Pons (tissue), 1 donor: ENCODE results near the gene LRRC74B.
"Not testable (repeated sequence)": the region's sequence is repeated elsewhere in the genome, so short reads cannot be mapped to it uniquely, and the experiment has no call there.

ENCODE experiments used
- DNase-seq: peaks from one replicate; pipeline ENCODE4 v3.0.0-alpha.2; 2016; ENCODE audit warnings: low spot score

The LRRC74B gene

DNA sequence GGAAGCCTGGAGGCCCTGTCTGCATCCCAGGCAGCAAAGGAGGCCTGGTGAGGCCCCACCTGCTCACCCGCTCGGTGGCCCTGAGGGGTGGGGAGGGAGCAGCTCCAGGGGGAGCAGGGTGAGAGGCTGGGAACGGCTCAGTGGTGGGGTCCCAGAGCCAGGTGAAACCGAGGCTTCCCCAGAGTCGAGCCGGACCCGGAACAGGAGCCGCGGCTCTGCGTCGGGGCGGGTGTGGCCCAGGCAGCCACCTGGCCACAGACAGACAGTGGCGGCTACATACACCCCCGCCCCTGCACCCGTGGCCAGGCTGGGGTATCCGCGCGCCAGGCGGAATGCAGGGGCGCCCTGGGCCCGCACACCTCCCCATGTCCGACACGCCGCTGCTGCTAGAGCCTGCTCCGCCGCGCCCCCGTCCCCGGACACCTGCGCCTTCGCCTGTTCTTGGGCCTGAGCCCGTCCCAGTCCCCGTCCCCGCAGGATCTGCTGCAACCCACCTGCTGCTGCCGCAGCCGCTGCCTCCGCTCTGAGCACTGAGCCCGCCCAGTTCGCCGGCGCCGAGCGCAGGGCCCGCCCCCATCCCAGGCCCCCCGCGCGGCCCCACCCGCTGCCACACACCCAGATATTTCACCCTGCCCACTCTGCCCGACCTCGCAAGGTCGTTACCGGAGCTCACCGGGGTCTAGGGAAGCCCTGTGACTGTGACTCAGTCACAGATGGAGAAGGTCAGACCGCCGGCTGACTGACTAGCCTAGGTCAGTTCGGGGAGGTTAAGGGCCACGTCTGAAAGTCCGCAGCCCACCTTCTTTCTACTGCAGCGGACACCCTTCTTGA, 13.5 kb upstream of the LRRC74B start, which contains the start of gene SLC7A4:
TSS of gene SLC7A4 (minus strand) at position 525 of the 831 bp plus-strand sequence. CDS start 749 bp downstream, outside the sequence.
- no peak for DNase-seq

DNA sequence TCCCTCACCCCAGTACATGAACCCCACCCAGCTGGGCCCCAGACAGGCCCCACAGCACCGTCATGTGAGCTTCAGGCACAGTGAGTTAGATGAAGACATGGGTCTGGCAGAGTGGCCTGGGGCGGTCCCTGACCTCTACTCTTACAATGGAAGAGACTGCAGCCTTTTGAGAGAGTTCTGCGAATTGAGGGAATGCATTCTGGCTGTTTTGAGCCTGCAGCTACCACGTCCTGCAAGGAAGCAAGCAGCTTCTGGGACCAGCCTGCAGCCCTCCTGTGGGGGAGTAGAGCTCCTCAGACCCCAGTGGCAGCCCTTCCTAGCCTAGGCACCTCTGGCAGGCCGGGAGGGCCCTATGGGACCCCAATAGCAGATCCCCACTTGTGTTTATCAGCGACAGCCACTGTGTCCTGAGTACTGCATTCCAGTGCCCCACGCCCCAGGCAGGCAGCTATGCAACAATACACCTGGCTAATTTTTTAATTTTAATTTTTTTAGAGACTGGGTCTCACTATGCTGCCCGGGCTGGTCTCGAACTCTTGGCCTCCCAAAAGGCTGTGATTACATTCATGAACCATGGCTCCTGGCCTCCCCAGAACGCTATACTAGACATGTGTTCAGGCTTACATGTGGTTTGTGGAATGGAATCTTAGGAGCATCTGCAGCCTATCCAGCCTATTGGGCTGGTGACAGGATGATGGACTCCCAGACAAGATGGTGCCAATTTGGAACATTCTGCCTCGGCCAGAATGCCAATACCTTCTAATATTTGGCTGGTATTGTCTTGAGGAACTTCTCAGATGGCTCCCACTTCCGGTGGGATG, 12.7 kb upstream of the LRRC74B start:
- no peak for DNase-seq

DNA sequence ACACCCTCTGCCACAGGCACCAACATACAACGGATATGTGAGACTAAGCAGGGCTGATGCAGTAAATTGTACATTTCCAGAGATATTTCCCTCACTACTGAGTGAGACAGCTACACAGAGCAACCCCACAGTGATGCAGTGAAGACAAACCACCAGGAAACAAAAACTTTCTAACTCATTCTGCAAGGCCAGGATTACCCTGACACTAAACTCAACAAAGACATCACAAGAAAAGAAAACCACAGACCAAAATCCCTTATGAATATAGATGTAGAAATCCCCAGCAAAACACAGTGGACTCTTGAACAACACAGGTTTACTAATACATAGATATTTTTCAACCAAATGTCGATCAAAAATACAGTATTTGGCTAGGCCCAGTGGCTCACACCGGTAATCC, 11.9 kb upstream of the LRRC74B start:
- no peak for DNase-seq

DNA sequence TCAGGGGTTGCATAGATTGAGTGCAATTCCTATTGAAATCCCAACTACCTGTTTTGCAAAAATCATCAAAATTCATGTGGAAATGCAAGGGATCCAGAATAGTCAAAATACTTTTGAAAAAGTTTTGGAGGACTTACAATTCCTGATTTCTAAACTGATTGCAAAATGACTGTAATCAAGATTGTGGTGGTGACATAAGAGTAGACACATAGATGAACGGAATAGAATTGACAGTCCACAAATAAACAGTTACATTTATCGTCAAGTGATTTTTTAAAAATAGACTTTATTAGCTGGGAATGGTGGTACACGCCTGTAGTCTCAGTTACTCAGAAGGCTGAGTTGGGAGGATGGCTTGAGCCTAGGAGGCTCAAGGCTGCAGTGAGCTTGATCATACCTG, 10.8 kb upstream of the LRRC74B start:
- no peak for DNase-seq

DNA sequence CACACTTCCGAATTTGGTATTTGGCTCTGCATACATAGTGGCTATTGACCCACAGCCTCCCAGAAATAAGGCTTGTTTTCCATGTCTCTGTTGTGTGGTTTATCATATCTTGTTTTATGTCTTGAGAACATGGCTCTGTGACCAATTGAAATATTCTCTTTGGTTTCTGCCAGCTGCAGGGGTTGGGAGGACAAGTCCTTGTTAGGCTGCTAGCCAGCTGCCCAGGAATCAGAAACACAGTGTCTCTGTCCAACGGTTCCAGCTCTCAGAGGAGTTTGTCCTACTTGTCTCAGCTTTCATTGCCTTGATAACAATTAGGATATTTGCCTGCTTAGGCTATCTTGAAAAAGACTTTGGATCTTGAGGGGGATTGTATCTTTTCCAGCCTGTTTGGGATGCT, 7.3 kb upstream of the LRRC74B start:
- peak; percentile 9 for DNase-seq

DNA sequence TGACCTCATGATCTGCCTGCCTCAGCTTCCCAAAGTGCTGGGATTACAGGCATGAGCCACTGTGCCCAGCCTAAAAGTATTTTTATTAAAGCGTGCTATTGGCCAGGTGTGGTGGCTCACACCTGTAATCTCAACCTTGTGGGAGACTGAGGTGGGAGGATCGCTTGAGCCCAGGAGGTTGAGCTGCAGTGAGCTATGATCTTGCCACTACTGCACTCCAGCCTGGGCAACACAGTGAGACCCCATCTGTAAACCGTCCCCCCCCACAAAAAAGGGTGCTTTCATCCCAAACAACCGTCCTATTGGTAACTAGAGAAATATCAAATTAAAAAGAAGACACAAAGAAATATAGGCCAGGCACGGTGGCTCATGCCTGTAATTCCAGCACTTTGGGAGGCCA, 6.6 kb upstream of the LRRC74B start:
- not testable (repeated sequence) for DNase-seq

DNA sequence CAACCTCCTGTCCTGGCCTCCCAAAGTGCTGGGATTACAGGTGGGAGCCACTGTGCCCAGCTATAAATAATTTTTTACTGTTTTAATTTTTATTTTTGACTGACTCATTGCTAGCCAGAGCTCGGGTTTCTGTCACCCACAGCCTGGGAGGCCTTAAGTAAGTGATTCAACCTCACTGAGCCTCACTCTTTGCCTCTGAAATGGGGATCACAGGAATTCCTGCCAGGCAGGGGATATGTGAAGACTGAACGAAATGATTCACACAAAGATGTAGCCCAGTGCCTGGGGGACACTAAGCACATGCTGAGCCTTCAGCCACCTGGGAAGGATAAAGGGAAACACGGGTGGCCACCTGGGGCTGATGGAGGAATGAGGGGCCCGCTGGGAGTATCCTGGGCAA, 3.8 kb upstream of the LRRC74B start:
- DNase-seq, result no peak

DNA sequence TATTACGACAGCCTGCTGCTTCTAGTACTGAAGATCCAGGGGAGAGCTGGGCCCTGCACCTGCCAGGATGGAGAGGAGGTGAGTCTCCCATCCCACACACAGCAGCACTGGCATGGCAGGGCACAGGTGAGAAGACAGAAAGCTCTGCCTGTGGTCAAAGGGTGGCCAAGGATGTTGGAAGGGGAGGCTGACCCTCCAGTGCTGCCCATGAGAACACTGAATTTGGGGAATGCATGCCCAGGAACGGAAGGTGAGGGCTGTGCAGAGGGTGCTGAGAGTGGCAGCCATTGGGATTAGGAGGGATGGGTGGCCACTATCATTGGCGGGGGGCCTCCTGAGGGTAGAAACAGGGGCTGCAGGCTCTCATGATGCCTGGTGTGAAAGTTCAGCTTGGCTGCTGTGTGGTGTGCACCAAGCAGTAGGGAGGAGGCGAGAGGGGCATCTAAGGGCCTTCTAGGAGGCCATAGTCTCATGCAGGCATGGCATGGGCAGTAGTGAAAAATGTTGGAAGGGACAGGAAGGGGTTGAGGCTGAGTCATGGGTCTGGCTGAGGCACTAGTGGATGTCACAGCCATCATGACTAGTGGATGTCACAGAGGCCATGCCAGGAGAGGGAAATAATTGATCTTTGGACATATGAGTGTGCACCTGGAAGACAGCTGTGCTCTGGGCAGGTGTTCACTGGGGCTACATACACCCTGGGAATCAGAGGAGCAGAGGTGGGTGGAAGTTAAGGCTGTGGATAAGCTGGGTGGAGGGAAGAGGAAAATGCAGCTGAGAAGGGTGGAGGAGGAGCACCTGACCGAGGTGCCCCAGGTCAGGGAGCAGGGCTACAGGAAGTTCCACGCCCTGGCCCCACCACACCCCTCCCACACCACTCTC, 2.5 kb upstream of the LRRC74B start:
- DNase-seq, result no peak

DNA sequence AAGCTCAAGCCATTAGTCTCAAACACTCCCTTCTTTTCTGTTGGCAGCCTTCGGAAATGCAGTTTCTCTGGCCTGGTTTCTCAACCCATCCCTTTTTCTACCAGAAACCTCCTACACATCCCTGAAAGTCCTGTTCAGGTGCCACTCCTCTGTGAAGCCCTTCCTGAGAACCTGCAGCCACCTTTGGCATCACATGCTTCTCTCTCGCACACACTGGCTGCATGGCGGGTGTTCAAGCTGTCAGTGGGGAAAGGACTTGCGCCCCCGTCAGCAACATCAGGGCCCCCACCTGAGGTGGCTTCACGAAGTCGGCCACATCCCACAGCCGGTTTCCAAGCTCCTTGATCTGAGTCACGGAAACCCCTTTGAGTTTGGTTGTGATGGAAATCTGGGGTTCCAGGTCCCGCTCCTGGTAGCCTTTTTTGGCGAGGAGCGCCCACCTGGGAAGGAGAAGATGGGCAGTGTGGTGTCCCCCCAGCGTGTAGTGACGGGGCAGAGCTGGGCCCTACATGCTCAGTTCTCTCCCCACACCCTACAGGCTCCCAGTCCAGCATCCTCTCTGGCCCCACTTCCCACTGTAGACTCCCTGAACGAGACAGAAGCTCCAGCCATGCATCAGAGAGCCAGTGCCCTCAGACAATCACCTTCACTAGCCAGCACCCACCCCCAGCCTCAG, 1.7 kb upstream of the LRRC74B start:
- DNase-seq, result no peak

DNA sequence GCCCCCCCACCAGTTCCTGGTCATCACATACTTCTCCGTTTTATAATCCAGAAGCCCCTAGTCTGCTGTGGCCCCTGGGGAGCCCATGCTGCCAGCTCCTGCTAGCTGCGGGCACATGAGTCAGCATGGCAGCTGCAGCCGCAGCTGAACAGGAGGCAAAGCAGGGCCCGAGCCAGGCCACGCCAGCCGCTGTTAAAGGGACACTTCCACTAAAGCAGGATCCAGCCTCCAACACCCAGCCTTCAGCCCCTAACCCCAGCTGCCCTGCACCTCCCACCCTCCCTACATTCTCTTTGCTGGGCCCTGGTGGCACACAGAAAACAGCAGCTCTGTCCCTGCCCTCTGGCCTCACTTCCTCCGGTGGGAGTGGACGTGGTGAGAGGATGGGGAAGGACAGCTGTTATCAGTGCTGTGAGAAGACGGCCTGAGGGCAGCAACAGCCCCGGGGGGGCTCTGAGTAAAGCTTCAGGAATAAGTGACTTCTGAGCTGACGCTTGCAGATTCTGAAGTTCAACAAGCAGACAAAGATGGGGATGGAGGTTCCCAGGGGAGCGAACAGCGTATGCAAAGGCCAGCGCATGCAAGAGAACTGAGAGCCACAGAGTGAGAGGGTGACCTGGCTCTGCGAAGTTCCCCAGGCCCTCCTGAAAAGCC, 688 bp upstream of the LRRC74B start:
- peak; percentile 8 for DNase-seq

DNA sequence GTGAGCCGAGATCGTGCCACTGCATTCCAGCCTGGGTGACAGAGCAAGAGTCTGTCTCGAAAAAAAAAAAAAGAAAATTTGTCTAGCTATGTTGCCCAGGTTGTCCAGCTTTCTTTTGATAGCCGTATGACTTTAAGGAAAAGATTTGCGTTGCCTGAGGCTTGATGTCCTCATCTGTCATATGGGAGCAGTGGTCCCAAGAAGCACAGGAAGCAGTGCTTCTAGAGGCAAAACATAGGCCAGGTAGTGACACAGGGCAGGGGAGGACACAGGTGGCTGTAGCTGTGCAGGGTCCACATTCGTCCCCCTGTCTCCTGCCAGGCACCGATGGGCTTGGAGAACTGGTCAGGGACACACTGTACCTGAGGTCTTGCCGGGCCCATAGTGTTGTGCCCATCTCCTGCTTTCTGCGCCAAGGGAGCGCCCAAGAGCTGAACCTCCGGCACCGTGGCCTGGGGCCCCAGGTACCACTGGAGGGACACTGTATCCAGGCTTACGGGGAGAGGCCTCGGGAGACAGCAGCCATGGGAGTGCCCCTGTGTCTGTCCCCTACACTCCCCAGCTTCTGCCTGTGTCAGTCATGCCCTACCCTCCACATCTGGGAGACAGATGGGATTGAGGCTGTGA, 1.4 kb downstream of the LRRC74B start:
- DNase-seq, result no peak

DNA sequence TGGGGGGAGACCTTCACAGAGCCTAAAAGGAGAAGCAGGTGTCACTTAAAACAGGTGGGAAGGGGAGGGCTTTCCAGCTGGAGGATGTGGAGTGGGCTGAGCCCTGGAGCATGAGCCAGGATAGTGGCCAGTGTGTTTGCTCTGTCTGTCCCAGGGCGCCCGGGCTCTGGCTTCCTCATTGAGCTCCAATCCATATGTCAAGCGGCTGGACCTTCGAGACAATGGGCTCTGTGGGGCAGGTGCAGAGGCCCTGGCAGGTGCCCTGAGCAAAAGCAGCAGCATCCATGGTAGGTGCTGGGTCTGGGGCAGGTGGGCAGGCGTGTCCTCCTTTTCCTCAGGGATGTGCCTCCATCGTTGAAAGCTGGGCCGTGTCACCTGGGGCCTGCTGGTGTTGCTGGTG, 2.0 kb downstream of the LRRC74B start:
- DNase-seq, result no peak

DNA sequence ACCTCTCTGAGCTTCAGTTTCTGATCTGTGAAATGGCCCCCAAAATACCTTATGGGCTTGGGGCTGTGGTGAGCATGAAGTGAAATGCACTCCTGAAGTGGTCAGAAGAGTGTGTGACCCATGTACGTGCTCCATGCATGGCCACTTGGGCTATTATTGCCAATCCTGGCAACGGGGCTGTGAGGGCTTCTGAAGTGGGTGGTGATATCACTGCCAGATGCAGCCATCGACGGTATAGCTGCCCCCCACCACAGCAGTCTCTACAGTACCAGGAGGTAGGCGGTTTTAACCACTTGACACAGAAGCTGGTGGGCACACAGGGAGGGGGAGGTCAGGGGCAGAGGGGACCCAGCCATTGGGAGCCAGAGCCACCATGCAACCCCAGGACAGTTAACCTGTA, 2.7 kb downstream of the LRRC74B start:
- not testable (repeated sequence) for DNase-seq

DNA sequence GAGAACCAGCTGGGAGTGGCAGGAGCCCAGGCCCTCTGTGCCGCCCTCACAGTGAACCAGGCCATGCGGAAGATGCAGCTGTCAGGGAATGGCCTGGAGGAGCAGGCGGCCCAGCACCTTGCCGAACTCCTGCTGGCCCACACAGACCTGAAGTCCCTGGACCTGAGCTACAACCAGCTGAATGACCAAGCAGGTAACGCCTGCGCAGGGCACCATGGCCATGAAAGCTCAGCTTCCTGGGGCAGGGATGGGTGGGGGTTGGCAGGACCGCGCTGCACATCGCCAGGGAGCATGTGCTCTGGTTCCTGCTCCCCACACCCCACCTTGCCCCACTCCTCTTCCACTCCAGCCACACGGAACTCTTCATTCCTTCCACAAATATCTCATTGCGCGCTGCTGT, 3.2 kb downstream of the LRRC74B start:
- not testable (repeated sequence) for DNase-seq

DNA sequence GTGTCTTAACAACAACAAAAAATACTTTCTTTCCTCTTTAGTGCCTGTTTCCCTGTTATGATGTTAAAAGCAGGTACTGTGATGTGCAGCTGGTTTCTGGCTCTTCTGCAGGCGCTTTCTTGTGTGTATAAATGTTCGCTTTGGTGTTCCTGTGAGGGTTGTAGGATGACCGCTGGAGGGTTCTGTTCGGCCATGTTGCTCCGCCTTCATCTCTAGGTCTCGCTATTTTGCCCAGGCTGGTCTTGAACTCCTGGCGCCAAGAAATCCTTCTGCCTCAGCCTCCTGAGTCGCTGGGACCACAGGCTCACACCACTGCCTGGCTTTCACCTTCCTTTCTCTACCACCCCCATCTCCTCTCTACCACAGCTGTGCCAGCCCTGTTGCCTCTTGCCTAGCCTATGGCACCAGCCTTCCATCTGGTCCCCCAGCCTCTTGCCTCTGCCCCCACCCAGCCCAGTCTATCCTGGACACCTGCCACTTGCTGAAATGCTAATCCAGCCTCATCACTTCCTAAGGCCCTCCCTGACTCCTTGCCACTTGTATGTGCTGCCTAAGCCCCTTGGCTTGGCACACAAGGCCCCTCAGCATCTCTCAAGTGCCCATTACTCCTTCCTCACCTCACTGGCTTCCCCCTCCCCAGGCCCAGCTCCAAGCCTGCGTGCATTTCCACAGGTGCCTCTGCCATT, 5.5 kb downstream of the LRRC74B start:
- no peak for DNase-seq

DNA sequence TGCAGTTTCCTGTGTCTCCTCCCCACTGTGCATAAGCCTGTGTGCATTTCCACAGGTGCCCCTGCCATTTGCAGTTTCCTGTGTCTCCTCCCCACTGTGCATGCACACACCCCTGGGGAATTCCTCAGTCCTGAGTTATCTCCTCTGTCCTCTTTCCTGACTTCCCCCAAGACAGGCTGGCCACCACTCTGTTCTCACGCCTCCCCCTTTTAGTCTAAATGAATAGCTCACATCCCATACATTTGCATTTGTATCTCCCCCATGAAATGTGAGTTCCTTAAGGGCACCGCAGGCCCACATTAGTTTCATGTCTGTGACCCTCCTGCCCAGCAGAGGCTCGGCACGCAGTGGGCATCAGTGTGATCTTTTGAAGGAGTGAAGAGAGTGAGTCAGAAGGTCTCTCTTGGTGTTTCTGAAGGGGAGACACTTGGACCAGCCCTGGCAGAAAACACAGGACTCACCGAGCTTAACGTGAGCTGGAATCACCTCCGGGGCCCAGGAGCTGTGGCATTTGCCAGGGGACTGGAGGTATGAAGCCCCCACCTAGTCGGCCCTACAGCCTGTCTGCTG, 6.2 kb downstream of the LRRC74B start:
- DNase-seq, result no peak

DNA sequence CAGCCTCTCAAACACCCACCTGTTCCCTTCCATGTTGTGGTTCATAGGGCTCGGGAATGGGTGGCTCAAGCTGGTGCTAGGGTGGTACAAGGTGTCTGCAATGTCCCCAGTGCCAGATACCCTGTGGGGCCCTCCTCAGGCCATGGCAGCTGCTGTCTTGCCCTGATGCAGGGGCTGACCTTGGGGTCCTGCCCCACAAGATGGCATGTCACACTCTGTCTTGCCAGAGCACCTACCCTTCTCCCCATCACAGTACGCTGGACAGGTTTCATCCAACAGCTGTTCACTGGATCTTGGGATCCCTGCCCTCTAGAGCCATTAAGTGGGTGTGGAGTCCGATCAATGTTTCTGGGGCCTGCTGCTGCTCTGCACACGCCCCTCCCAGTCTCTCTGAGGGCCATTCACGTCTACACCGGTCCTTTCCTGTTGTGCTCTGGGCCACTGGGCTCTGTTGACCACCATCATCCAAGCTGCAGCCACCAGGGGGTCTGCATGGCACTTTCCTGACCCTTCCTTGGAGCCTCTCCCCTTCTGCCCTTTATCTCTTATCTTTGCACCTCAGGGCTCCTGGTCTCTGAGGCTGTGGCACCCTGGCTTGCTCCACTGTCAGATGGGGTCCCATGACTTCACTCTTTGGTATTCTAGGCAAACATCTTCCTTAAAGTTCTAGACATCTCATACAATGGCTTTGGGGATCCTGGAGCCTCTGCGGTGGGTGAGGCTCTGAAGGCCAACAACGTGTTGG, 7.1 kb downstream of the LRRC74B start:
- no peak for DNase-seq

DNA sequence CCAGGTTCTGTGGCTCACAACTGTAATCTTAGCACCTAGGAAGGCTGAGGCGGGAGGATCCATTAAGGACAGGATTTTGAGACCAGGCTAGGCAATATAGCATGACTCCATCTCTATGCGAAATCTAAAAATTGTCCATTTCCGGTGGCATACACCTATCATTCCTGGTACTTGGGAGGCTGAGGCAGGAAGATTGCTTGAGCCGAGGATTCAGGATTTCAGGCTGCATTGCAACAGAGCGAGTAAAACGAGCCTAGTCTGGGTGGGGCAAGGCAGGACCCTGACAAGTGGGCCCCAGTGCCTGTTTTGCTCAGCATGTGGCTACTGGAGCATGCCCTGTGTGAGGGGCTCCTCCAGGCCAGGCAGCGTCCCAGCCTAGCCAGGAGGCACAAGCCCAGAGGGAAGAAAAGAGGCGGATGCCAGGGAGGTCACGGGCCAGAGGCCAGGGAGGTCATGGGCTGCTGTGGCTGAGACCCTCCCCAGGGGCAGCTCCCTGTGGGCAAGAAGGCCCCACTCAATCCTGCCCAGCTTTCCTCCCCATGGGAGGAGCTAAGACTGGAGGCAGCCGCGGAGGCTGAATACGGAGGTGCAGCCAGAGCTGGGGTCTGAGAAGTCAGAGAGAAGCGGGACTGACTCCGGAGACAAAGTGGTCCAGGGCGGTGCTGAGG, 8.4 kb downstream of the LRRC74B start:
- no peak for DNase-seq
